GM18499 (cell line): Measurements from ENCODE around the gene DLGAP1.
"Not testable (repeated sequence)": the region's sequence is repeated elsewhere in the genome, so short reads cannot be mapped to it uniquely, and the experiment has no call there.

Experiments
- ATAC-seq: cut with Tn5 transposase; IDR thresholded peaks from one replicate; pipeline ENCODE4 v1.9.1; 2021; ENCODE audit warnings: moderate number of reproducible peaks; ENCODE audit not compliant: insufficient read depth, unreplicated experiment

DLGAP1 gene

DNA sequence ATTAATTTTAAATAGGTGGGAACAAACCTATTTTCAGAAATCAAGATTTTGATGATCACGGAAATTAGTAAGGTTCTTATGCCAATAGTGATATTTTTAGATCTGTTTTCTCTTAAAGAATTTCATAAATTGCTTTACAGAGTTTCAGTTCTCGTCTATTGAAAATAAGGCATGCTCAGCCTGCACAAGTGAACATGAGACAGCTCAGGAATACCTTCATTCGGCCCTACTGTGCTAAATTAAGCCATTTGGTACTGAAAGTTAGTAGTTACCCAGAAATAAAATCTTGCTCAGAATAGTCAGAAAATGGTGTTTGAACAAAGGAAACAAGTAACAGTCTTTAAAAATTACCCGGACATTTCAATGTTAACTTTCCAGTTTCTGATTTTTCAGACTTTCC lies 60.4 kb downstream of the DLGAP1 start:
- ATAC-seq, result no peak

DNA sequence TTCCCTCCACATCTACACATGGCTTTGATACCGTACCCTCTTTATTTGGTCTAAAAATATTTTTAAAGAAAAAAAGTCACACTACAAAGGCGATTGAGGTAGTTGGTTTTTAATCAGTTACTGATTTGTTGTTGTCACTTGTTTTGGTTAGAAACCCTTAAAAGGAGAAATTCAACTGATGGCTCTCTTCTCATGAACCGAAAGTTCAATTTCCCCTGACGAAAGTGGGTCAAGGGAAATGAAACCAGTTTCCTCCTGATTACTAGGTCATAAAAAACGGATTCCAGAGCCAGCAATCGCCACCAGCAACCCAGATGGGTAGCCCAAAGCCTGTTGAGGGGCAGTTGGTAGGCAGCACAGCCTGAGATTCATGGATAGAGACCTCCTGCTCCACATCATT lies 63.2 kb downstream of the DLGAP1 start:
- ATAC-seq, result no peak

GRCh38 chr18:4385876-4386275 lies 69.2 kb downstream of the DLGAP1 start:
- no peak for ATAC-seq

GRCh38 chr18:4384932-4385331 lies 70.2 kb downstream of the DLGAP1 start:
- no peak for ATAC-seq

- ATAC-seq, result no peak
Measured at GRCh38 chr18:4374564-4374963, 80.5 kb downstream of the DLGAP1 start.

DNA sequence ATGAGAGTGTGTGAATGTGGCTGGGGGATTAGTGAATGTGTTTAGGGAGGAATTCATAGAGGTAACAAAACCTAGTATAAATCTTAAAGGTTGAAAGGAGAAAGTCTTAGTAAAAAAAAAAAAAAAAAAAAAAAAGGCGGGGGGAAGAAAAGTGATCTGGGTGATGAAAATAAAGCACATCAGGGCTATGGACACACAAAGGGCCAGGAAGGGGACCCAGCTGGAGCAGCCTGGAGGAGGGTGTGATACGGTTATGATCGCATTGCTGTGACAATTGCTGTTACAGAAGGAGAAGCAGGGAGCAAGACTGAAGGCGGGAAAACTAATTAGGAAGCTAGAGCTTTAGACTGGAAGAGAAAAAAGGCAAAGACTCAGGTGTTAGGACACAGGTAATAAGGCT lies 85.4 kb downstream of the DLGAP1 start:
- ATAC-seq, result no peak

GRCh38 chr18:4360221-4360715 lies 94.8 kb downstream of the DLGAP1 start:
- no peak for ATAC-seq

GRCh38 chr18:4358618-4359017 lies 96.5 kb downstream of the DLGAP1 start:
- no peak for ATAC-seq

GRCh38 chr18:4357579-4357978 lies 97.5 kb downstream of the DLGAP1 start:
- no peak for ATAC-seq

DNA sequence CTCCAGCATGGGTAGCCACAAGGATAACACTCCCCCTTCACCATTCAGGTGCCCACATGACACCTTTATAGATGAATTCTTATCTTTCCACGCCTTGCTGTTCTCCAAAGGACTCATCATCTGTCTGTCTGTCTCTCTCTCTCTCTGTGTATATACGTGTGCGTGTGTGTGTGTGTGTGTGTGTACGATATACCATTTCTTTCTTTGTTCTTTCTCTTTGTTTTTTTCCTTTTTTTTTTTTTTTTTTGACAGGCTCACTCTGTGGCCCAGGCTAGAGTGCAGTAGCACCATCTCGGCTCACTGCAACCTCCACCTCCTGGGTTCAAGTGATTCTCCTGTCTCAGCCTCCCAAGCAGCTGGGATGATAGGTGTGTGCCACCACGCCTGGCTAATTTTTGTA lies 98.2 kb downstream of the DLGAP1 start:
- no peak for ATAC-seq

GRCh38 chr18:4353853-4354418 lies 101.2 kb downstream of the DLGAP1 start:
- no peak for ATAC-seq

DNA sequence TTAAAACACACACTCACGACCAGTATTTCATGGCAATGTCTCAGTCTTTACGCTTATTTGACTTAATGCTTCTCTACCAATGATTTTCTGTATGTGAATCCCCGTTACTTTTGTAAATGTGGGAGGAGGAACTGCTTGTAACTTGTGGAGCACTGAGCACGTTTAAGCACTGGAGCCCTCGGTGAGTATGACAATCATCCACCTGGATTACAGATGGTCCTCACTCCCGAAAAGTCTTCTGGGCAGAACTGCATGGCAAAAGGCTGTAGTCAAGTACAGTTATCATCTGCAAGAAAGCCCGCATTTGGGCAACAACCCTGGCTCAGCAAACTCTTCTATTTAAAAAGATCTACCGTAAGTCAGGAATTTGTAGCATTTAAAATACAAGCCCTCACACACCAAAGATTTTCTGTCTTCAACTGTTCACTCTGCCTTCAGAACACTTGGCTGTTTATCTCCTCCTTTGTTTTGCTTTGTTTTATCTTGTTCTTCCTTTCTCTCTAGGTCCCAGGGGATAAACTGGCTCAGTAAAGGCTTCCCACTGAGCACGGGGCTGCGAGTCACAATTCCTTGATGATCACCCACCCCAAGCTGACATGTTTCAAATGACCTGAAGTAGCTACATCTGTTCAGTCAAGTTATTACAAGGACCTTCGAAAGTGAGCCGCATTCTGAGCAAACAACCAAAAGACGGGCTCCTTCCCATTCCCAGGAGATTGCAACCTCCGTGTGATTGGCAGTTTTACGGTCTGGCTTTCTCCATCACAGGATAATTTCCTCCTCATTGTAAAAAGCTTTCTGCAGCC lies 102.2 kb downstream of the DLGAP1 start:
- no peak for ATAC-seq

GRCh38 chr18:4351005-4351404 lies 104.1 kb downstream of the DLGAP1 start:
- no peak for ATAC-seq

- ATAC-seq, result no peak
Measured at GRCh38 chr18:4335386-4335785, 119.7 kb downstream of the DLGAP1 start.

GRCh38 chr18:4333043-4333442 lies 122.1 kb downstream of the DLGAP1 start:
- no peak for ATAC-seq

DNA sequence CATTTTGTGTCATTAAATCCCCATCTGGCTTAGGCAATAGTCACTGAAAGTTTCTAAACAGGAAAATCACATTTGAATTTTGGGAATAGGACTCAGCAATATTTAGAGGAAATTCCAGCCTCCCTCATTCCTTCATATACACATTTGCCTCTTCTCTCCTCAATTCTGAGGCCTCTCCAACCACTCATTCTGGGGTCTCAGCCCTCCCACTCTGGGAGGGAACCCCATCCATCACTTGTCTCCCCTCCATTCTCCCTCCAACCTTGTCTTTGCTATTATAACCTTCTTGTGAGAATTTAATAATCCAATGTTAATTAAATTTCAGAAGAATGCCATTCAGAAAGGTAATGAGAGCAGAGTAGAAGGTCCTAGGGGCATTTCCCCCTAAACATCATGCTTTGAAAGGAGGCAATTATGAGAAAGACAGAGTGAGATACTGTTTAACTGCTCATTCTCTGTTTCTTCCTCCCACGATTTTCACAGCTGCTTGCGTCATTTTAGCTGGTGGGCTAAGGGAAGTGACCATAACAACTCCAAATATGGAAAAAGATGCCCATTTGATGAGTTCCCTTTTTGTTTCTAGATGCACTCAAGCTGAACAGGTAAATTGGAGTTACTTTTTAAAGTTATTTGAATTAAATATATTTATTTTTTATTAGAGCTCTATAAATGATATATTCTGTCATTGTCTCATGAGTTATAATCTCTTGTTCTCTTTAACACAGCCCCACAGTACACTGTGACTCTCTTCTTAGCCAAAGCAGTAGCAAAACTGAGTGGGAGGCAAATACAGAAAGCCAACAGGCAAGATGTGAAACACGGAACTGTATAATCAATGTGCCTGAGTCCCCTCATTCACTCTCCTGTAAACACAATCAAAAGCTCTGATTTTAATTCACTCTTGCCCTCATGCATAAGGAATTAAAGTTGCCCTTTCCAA lies 135.1 kb downstream of the DLGAP1 start:
- ATAC-seq, result no peak

DNA sequence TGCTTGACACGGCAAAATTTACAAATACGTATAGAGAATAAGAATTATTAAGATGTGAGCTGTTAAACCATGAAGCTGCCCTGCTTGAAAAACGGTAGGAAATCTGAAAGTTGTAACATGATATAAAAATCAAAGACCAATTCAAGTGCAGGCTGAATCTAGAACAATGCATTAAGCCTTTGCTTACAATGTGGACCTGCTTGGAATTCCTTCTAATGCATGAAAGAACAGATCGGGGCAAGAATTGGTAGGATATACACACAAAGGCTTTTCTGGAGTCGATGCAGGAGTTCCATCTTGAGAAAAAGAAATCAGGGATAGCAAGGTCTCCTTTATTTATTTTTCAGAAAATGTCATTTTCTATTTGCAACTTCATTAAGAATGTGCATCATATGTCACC lies 136.8 kb downstream of the DLGAP1 start:
- ATAC-seq, result no peak

- not testable (repeated sequence) for ATAC-seq
Measured at GRCh38 chr18:4311945-4312344, 143.2 kb downstream of the DLGAP1 start.

GRCh38 chr18:4311136-4311535 lies 144.0 kb downstream of the DLGAP1 start:
- ATAC-seq, result no peak

DNA sequence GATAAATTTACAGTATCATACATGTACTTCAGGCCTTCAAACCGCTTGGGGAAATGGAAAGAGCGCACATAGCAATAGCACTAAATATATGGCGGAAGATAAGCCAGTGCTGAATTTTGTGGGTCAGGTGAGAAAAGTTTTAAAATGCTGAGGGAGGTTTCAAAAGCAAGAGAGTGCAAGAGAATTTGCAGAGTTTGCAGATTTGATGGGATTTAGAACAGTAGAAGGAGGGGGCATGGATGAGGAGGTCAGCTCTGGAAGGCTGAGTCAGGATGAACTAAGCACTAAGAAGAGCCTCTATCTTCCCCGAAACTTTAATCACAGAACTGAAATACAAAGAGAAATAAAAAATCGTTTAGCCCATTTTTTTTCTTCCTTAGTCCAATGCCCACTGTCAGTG lies 145.9 kb downstream of the DLGAP1 start:
- no peak for ATAC-seq

DNA sequence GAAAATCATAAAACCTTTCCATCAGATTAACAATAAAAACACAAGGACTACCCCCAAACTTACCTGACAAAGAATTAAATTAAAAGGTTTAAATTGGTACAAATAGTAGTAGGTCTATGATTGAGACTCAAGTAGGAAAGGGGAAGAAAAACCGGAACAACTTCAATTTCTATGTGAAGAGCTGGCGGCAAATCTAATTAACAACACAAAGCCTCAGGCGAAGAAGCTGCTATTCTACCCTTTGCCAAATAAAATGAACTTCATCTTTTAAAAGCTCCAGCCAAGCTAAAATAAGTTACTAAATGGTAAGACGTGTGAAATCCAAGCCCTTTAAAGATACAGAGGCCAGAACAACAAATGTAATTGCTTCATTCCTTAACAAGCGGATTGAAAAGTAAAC lies 146.5 kb downstream of the DLGAP1 start:
- ATAC-seq, result no peak
